Peyer's patch (tissue), 4 donors: ENCODE measurements around the gene USP9X. TPM values are rescaled to one million over a fixed set of nuclear protein-coding genes. Genes with fewer than 3 reads are reported as not detected.
"Not testable (repeated sequence)": the region's sequence is repeated elsewhere in the genome, so short reads cannot be mapped to it uniquely, and the experiment has no call there.

Experiments used
- DNase-seq, 3 donors: peaks; one replicate each; pipeline ENCODE4 v3.0.0-alpha.2; 2017 to 2019
- H3K27ac ChIP-seq, 4 donors: fragments of 200-600 bp; sonication (generic); one replicate each; pipeline ENCODE4 v1.5.1; 2016 to 2019
- H3K27me3 ChIP-seq, 2 donors: fragments of 200-600 bp; sonication (generic); one replicate each; pipeline ENCODE4 v1.5.1; 2019
- H3K36me3 ChIP-seq, 3 donors: fragments of 200-600 bp; sonication (generic); one replicate each; pipeline ENCODE4 v1.5.1; 2016 to 2019
- H3K4me1 ChIP-seq, 4 donors: fragments of 200-600 bp; sonication (generic); one replicate each; pipeline ENCODE4 v1.5.1; 2016 to 2019
- H3K4me3 ChIP-seq, 4 donors: fragments of 200-600 bp; sonication (generic); 1 replicate in 3 of 4; 2 replicates in 1 of 4; pipeline ENCODE4 v1.5.1; 2016 to 2019; ENCODE audit warnings: mild to moderate bottlenecking in 1 of 4
- H3K9me3 ChIP-seq, 4 donors: fragments of 200-600 bp; sonication (generic); one replicate each; pipeline ENCODE4 v1.5.1; 2016 to 2019; ENCODE audit warnings: mild to moderate bottlenecking in 1 of 4
- POLR2A ChIP-seq, 2 donors: fragments of 450-650 bp; IDR thresholded peaks; one replicate each; pipeline ENCODE4 v1.5.1; 2017; ENCODE audit warnings: antibody characterized with exemption in 2 of 2, mild to moderate bottlenecking in 2 of 2, moderate library complexity in 2 of 2
- total RNA-seq, 4 donors: library from RNA; depleted of rRNA; stranded (reverse); fragments of >200 nt; gene quantifications; one replicate each; pipeline ENCODE4 v1.1.0, GENCODE V29; 2016
- TF ChIP-seq, protein P1 (sequence below), 6 experiments: fragments of 450-650 bp in 4 of 6; fragments of 200-600 bp in 2 of 6; sonication (generic) in 1 of 6; IDR thresholded peaks; one replicate each; pipeline ENCODE4 v1.5.1; 2017 to 2019; ENCODE audit warnings: antibody characterized with exemption in 6 of 6, mild to moderate bottlenecking in 3 of 6, moderate library complexity in 1 of 6

The USP9X gene
- total RNA-seq, 4 donors from 2014 or later = 75.9 to 114 (median 102) TPM

- TF ChIP-seq POLR2A (IDR thresholded peaks at IDR 0.05) = no peak
- TF ChIP-seq, protein P1, sequence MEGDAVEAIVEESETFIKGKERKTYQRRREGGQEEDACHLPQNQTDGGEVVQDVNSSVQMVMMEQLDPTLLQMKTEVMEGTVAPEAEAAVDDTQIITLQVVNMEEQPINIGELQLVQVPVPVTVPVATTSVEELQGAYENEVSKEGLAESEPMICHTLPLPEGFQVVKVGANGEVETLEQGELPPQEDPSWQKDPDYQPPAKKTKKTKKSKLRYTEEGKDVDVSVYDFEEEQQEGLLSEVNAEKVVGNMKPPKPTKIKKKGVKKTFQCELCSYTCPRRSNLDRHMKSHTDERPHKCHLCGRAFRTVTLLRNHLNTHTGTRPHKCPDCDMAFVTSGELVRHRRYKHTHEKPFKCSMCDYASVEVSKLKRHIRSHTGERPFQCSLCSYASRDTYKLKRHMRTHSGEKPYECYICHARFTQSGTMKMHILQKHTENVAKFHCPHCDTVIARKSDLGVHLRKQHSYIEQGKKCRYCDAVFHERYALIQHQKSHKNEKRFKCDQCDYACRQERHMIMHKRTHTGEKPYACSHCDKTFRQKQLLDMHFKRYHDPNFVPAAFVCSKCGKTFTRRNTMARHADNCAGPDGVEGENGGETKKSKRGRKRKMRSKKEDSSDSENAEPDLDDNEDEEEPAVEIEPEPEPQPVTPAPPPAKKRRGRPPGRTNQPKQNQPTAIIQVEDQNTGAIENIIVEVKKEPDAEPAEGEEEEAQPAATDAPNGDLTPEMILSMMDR (IDR thresholded peaks at IDR 0.05) = no peak
- no peaks in the 10 kb centered on the region for H3K9me3 ChIP-seq
- H3K4me3 ChIP-seq = no peak overlapping the region
- peaks cover 0 to 14% (median 0%) of the 10 kb centered on the region in 3 donors for H3K36me3 ChIP-seq
- no peaks in the 10 kb centered on the region for H3K4me1 ChIP-seq
- DNase-seq = no peak
- no peaks in the 10 kb centered on the region for H3K27me3 ChIP-seq
- H3K27ac ChIP-seq = no peak overlapping the region
Observed at GRCh38 chrX:41178201-41178600, 93.0 kb downstream of the USP9X start.

DNA sequence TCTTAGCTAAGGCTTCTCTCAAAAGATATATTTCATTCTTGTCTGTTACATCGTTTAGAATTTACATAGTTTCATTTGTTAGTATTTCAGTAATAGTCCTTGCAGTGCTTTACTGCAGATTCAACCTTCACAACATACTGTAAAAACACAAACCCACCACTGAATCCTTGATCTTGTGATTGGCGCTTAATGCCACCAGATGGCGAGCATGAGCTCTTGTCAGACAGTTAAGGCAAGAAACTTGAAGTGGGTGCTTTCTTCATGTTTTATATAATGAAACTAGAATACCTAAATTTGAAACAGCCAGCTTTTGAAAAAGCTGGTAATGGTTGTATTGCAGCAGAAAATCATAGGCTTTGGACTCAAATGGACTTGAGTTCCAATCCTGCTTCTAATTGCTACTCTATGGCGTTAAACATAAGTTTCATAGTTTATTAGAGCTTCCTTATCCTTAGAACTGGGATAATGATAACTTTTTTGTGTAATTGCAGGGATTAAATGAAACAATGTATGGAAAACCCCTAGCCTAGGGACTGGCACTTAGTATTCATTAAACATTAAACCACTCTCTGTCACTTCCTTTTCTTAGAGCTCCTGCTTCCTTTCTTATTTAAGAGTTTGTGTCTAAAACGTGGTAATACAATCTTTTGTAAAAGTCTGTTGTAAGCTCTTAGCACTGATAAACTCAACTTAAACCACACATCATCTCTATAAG, 95.1 kb downstream of the USP9X start:
- peak in 2 of 3 donors; percentile 52 to 77 for DNase-seq
- Histone ChIP-seq H3K36me3 (peaks cover 0 to 11% (median 0%) of the 10 kb centered on the region in 3 donors), H3K27ac (no peak overlapping the region), H3K4me3 (no peak overlapping the region), H3K27me3 (no peaks in the 10 kb centered on the region), H3K4me1 (no peaks in the 10 kb centered on the region), H3K9me3 (no peaks in the 10 kb centered on the region)
- TF ChIP-seq POLR2A (IDR thresholded peaks at IDR 0.05) = no peak
- TF ChIP-seq, protein P1 (IDR thresholded peaks at IDR 0.05) = peak; percentile 26 to 68 (median 56)

DNA sequence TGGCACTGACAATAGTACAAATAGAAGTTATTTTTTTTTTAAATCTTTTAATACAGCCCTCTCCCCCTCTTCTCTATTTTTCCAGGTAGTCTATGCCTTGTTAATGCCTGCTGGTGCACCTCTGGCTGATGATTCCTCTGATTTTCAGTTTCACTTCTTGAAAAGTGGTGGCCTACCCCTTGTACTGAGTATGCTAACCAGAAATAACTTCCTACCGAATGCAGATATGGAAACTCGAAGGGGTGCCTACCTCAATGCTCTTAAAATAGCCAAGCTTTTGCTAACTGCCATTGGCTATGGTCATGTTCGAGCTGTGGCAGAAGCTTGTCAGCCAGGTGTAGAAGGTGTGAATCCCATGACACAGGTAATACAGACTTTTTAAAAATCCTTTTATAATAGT, 99.1 kb downstream of the USP9X start:
- no peak for DNase-seq
- H3K36me3 ChIP-seq = peaks cover 0 to 11% (median 0%) of the 10 kb centered on the region in 3 donors
- H3K9me3 ChIP-seq = no peaks in the 10 kb centered on the region
- H3K27me3 ChIP-seq = no peaks in the 10 kb centered on the region
- TF ChIP-seq, protein P1 (IDR thresholded peaks at IDR 0.05) = no peak
- no peak for TF ChIP-seq POLR2A (IDR thresholded peaks at IDR 0.05)
- H3K4me3 ChIP-seq = no peak overlapping the region
- H3K27ac ChIP-seq = no peak overlapping the region
- no peaks in the 10 kb centered on the region for H3K4me1 ChIP-seq

- not testable (repeated sequence) for H3K4me1 ChIP-seq, H3K4me3 ChIP-seq, H3K27ac ChIP-seq, DNase-seq, H3K27me3 ChIP-seq, H3K9me3 ChIP-seq
- peaks cover 0 to 20% (median 0%) of the 10 kb centered on the region in 3 donors for H3K36me3 ChIP-seq
Observed at GRCh38 chrX:41186946-41187345, 101.7 kb downstream of the USP9X start.

DNA sequence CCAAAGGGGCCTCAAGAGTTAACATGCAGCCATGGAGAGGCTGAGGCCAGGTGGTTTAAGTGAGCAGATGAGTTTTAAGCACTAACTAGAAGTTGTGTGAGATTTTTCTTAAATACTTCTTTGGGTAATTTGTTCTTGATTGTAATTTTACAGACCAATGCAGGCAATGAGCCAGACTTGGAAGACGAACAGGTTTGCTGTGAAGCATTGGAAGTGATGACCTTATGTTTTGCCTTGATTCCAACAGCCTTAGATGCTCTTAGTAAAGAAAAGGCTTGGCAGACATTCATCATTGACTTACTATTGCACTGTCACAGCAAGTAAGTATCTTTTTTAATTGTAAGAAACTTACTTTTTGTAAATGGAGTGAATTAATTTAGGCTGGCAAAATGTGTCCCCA, 103.9 kb downstream of the USP9X start:
- Histone ChIP-seq H3K9me3 (no peaks in the 10 kb centered on the region), H3K4me1 (no peaks in the 10 kb centered on the region), H3K27me3 (no peaks in the 10 kb centered on the region), H3K4me3 (no peak overlapping the region), H3K27ac (no peak overlapping the region), H3K36me3 (peaks cover 0 to 18% (median 0%) of the 10 kb centered on the region in 3 donors)
- no peak for DNase-seq
- no peak for TF ChIP-seq POLR2A (IDR thresholded peaks at IDR 0.05)
- TF ChIP-seq, protein P1 (IDR thresholded peaks at IDR 0.05) = no peak

- no peak for DNase-seq
- no peak for TF ChIP-seq POLR2A (IDR thresholded peaks at IDR 0.05)
- TF ChIP-seq, protein P1 (IDR thresholded peaks at IDR 0.05) = no peak
- no peak overlapping the region for H3K4me3 ChIP-seq
- H3K4me1 ChIP-seq = no peaks in the 10 kb centered on the region
- H3K27ac ChIP-seq = no peak overlapping the region
- H3K27me3 ChIP-seq = no peaks in the 10 kb centered on the region
- H3K36me3 ChIP-seq = peaks cover 0 to 17% (median 0%) of the 10 kb centered on the region in 3 donors
- H3K9me3 ChIP-seq = no peaks in the 10 kb centered on the region
Observed at GRCh38 chrX:41192880-41193279, 107.6 kb downstream of the USP9X start.
